ENCODE data around the gene MELK. TPM values are rescaled to one million over a fixed set of nuclear protein-coding genes. Genes with fewer than 3 reads are reported as not detected.

The MELK gene
- total and polyA plus RNA-seq, 2 of the 13 experiments (the other 11 are each of a cell fraction or from before 2014, with no cell fraction given) = 16.7 to 50.4 TPM

- no peak for TF ChIP-seq ZNF460 (CRISPR knock-in tag; IDR thresholded peaks at IDR 0.05; ENCODE audit: borderline replicate concordance)
- no peak for TF ChIP-seq MXD4 (CRISPR knock-in tag; IDR thresholded peaks at IDR 0.05)
- no peak for TF ChIP-seq SSRP1 (CRISPR knock-in tag; IDR thresholded peaks at IDR 0.05)
- TF ChIP-seq HNRNPLL (IDR thresholded peaks at IDR 0.05; ENCODE audit: low read depth, low read length, poor library complexity, severe bottlenecking) = no peak
- no peak for TF ChIP-seq ZSCAN9 (CRISPR knock-in tag; IDR thresholded peaks at IDR 0.05; ENCODE audit: borderline replicate concordance)
- no peak for TF ChIP-seq MED1 (CRISPR knock-in tag; IDR thresholded peaks at IDR 0.05)
- TF ChIP-seq ZNF510 (CRISPR knock-in tag; IDR thresholded peaks at IDR 0.05; ENCODE audit: low read depth) = no peak
- no peak for TF ChIP-seq ZNF260 (CRISPR knock-in tag; IDR thresholded peaks at IDR 0.05; ENCODE audit: borderline replicate concordance, low read depth)
- TF ChIP-seq AGO1 (IDR thresholded peaks at IDR 0.05; ENCODE audit: low read depth, low read length, poor library complexity, severe bottlenecking) = no peak
- TF ChIP-seq ZBTB25 (CRISPR knock-in tag; IDR thresholded peaks at IDR 0.05) = no peak
- TF ChIP-seq MED13 (CRISPR knock-in tag; IDR thresholded peaks at IDR 0.05) = no peak
- no peak for TF ChIP-seq ZNF777 (CRISPR knock-in tag; IDR thresholded peaks at IDR 0.05)
- Histone ChIP-seq H3K4me1 (ENCODE audit: insufficient read depth, low read length) (no peaks in the 10 kb centered on the region), H3K36me3 (replicated peaks in 1 of 2; ENCODE audit: control insufficient read depth in 1 of 2, insufficient read depth in 2 of 2, low read length in 2 of 2) (peaks cover 2 to 36% of the 10 kb centered on the region in 2 experiments), H3K27me3 (ENCODE audit: control insufficient read depth in 1 of 2, insufficient read depth in 2 of 2, low read length in 2 of 2) (no peaks in the 10 kb centered on the region), H4K20me1 (ENCODE audit: insufficient read depth, low read length) (no peaks in the 10 kb centered on the region), H3K27ac (ENCODE audit: extremely low read length, insufficient read depth, low read length) (no peak overlapping the region), H3K4me2 (ENCODE audit: low read depth, low read length) (no peak overlapping the region), H3K9me3 (ENCODE audit: low read length) (no peaks in the 10 kb centered on the region), H2AFZ (ENCODE audit: low read length) (no peak overlapping the region), H3K4me3 (replicated peaks in 1 of 3; ENCODE audit: insufficient read depth in 1 of 3, low read depth in 2 of 3, low read length in 3 of 3) (no peak overlapping the region), H3K79me2 (ENCODE audit: insufficient read depth, low read length) (no peaks in the 10 kb centered on the region), H3K9ac (ENCODE audit: insufficient read depth, low read depth, low read length) (no peak overlapping the region)
- intact Hi-C loops (cut with micrococcal nuclease; ENCODE audit: unreplicated experiment) = no loop called here
- ChIA-PET CTCF (ENCODE audit: low intra/inter-chr PET ratio, low total read pairs) (no interaction called here), POLR2A (no interaction called here)
- 96% methylated on average over 3 of the region's 3 CpGs for WGBS (ENCODE audit: low lambda C conversion rate)
- DNase-seq (ENCODE audit: low spot score) (no peak), ATAC-seq (no peak), FAIRE-seq (no peak)
- in situ Hi-C loops (cut with HindIII; ENCODE audit: extremely low pct_ligation_motif_present, low pct_unique_long_range_greater_than_20kb) = no loop called here
- no TSS peak for BruUV-seq (replicated peaks)
Observed at GRCh38 chr9:36671561-36671960, 98.9 kb downstream of the MELK start.
